Thoracic aorta (tissue), 2 donors: ENCODE data around the gene MYOF. TPM values are rescaled to one million over a fixed set of nuclear protein-coding genes. Genes with fewer than 3 reads are reported as not detected.

Experiments
- ATAC-seq: fragments of 150-250 bp; one replicate; pipeline ENCODE4 v1.8.0; 2017; ENCODE audit warnings: low read depth; ENCODE audit not compliant: insufficient number of reproducible peaks, low FRiP score
- DNase-seq: peaks from one replicate; pipeline ENCODE4 v3.0.0-alpha.2; 2020; ENCODE audit warnings: low spot score
- H3K27ac ChIP-seq, 2 donors: fragments of 200-600 bp; sonication (generic); 1 replicate in 1 of 2; 2 replicates in 1 of 2; pipeline ENCODE4 v1.5.1; 2016; ENCODE audit warnings: mild to moderate bottlenecking in 2 of 2, moderate library complexity in 2 of 2
- H3K27me3 ChIP-seq: fragments of 200-600 bp; sonication (generic); replicated peaks from 2 replicates; pipeline ENCODE4 v1.6.0; 2016; ENCODE audit warnings: mild to moderate bottlenecking; ENCODE audit not compliant: insufficient read depth
- H3K36me3 ChIP-seq: fragments of 200-600 bp; sonication (generic); one replicate; pipeline ENCODE4 v1.5.1; 2016
- H3K4me1 ChIP-seq, 2 donors: fragments of 200-600 bp; sonication (generic); 1 replicate in 1 of 2; 2 replicates in 1 of 2; pipeline versions ENCODE4 v1.5.1 to v1.6.0; 2016; ENCODE audit warnings: low read depth in 2 of 2, mild to moderate bottlenecking in 1 of 2; ENCODE audit not compliant: control insufficient read depth in 1 of 2
- H3K4me3 ChIP-seq: fragments of 200-600 bp; sonication (generic); 2 replicates; pipeline ENCODE4 v1.5.1; 2016; ENCODE audit warnings: mild to moderate bottlenecking
- H3K9me3 ChIP-seq: fragments of 200-600 bp; sonication (generic); 2 replicates; pipeline ENCODE4 v1.5.1; 2016
- total RNA-seq, 2 donors: library from RNA; depleted of rRNA; stranded (reverse); fragments of >200 nt; gene quantifications; one replicate each; pipeline versions ENCODE4 v1.1.0 to v1.2.3, GENCODE V29; 2016
- TF ChIP-seq, protein P1 (sequence below): fragments of 200-600 bp; sonication (generic); IDR thresholded peaks from one replicate; pipeline ENCODE4 v1.5.1; 2019; ENCODE audit warnings: antibody characterized with exemption

The MYOF gene
- total RNA-seq, 2 donors from 2014 or later, result 132 to 138 TPM

DNA sequence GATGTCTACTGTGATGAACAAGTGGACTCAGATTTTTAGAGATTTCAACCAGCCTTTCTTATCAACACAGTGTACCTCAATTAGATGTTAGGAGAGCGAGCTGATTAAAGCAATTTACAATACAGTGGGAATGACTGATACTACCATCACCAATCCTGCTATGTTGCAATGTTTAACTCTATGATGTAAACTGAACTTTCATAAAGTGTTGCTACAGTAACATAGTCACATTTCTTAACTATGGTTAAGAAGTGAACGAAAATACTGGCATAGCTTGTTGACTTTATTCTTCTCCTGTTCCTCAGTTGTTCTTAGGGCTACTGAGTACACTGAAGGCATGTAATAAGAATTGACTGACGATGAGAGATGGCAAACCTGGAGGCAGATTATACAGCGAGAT, 139.8 kb downstream of the MYOF start:
- Histone ChIP-seq H3K27me3 (no peaks in the 10 kb centered on the region), H3K27ac (no peak overlapping the region), H3K9me3 (no peaks in the 10 kb centered on the region), H3K4me1 (peaks cover 9 to 15% of the 10 kb centered on the region in 2 donors), H3K4me3 (no peak overlapping the region), H3K36me3 (peaks cover 43% of the 10 kb centered on the region)
- TF ChIP-seq, protein P1, sequence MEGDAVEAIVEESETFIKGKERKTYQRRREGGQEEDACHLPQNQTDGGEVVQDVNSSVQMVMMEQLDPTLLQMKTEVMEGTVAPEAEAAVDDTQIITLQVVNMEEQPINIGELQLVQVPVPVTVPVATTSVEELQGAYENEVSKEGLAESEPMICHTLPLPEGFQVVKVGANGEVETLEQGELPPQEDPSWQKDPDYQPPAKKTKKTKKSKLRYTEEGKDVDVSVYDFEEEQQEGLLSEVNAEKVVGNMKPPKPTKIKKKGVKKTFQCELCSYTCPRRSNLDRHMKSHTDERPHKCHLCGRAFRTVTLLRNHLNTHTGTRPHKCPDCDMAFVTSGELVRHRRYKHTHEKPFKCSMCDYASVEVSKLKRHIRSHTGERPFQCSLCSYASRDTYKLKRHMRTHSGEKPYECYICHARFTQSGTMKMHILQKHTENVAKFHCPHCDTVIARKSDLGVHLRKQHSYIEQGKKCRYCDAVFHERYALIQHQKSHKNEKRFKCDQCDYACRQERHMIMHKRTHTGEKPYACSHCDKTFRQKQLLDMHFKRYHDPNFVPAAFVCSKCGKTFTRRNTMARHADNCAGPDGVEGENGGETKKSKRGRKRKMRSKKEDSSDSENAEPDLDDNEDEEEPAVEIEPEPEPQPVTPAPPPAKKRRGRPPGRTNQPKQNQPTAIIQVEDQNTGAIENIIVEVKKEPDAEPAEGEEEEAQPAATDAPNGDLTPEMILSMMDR, result no peak
- ATAC-seq (no peak), DNase-seq (no peak)

DNA sequence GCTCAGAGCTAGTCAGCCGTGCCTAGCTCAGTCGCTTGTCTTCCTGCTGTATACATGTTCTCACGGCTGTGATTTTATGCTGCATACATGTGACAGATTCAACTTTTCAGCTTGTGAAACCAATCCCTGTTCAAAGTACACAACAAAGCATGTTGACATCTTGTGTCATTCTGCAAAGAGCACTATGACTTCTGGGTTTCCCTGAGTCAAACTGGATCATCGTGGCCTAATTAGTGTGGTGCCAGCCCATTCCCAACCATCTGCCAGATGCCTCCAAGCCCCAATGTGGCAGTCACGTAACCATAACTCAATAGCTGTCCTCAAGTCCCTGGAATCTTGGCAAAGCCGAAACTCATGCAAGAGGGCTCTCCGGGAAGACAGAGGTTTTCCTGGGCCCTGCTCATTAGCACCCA, 144.8 kb downstream of the MYOF start:
- Histone ChIP-seq H3K9me3 (no peaks in the 10 kb centered on the region), H3K4me3 (no peak overlapping the region), H3K27me3 (no peaks in the 10 kb centered on the region), H3K36me3 (peaks cover 77% of the 10 kb centered on the region), H3K4me1 (no peaks in the 10 kb centered on the region), H3K27ac (no peak overlapping the region)
- TF ChIP-seq, protein P1, result no peak
- DNase-seq, result no peak
- no peak for ATAC-seq

DNA sequence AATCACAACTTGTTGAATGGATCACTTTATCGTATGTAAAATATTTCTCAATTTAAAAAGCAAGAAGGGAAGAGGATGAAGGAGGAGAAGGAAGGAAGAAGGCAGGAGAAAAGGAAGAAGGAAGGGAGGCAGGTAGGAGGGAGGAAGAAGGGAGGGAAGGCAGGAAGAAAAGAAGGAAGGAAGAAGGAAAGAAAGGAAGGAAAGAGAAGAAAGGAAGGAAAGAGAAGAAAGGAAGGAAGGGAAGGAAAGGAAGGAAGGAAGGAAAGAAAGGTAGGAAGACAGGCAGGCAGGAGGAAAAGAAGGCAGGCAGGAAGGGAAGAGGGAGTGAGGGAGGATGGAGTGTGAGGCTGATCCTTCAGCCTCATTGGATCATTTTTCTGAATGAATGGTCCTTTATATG, 145.5 kb downstream of the MYOF start:
- Histone ChIP-seq H3K36me3 (peaks cover 76% of the 10 kb centered on the region), H3K4me3 (no peak overlapping the region), H3K4me1 (no peaks in the 10 kb centered on the region), H3K9me3 (no peaks in the 10 kb centered on the region), H3K27me3 (no peaks in the 10 kb centered on the region), H3K27ac (no peak overlapping the region)
- TF ChIP-seq, protein P1, result no peak
- ATAC-seq (no peak), DNase-seq (no peak)

DNA sequence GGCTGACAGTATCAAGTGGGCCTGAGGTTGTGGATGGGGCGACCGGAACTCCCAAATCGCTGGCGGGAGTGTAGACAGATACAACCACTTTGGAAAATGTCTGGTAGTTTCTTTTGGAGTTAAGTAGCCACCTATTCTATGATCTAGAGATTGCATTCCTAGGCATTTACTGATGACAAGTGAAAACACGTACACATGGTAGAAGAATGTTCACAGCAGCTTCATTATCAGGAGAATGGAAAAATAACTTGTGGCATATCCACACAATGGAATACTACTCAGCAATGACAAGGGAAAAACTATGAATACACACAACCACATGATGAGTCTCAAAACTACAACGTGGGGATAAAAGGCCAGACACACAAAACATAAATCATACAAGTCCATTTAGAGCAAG, 146.0 kb downstream of the MYOF start:
- Histone ChIP-seq H3K36me3 (peaks cover 78% of the 10 kb centered on the region), H3K4me3 (no peak overlapping the region), H3K27me3 (no peaks in the 10 kb centered on the region), H3K4me1 (no peaks in the 10 kb centered on the region), H3K27ac (no peak overlapping the region), H3K9me3 (no peaks in the 10 kb centered on the region)
- DNase-seq (no peak), ATAC-seq (no peak)
- TF ChIP-seq, protein P1, result no peak

DNA sequence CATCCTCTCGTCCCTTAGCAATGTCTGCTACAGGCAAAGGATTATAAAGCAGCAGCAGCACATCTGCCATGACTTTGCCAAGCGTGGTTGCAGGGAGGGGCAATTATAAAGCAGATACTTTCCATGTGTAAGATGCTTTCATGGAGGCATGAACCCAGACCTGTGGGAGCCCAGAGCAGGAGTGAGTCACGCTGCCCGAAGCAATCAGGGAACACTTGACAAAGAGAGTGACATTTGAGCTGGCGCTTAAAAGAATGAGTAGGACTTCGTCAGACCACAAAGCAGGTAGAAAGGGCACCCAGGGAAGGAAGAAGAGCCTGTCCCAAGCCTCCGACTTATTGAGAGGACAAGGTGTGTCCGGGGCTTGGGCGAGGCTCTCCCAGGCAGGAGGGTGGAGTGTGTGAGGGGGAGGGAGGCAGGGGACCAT, 147.2 kb downstream of the MYOF start:
- DNase-seq (no peak), ATAC-seq (no peak)
- H3K27me3 ChIP-seq, result no peaks in the 10 kb centered on the region
- TF ChIP-seq, protein P1, result no peak
- no peaks in the 10 kb centered on the region for H3K9me3 ChIP-seq
- peaks cover 84% of the 10 kb centered on the region for H3K36me3 ChIP-seq
- no peak overlapping the region for H3K4me3 ChIP-seq
- H3K27ac ChIP-seq, result no peak overlapping the region
- no peaks in the 10 kb centered on the region for H3K4me1 ChIP-seq
